ENCODE measurements around the gene CSNK2A3.
"Not testable (repeated sequence)": the region's sequence is repeated elsewhere in the genome, so short reads cannot be mapped to it uniquely, and the experiment has no call there.

Gene CSNK2A3

DNA sequence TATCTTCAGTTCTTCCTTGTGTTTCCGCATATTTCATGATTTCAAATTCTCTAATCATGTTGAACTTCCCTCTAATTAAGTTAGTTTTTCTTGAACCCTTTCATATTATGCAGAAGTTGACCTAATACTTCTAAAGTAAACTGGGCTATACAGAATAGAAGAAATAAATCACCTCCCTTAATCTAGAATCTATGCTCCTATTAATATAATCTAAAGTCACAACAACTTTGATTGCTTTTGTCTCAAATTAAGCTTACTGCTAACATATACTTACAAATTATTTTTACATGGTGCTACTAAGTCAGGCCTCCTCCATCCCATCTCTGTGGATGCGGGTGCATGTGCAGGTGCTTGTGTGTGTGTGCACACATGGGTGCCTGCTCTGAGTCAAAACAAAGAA, 27.3 kb upstream of the CSNK2A3 start:
- no peak for DNase-seq (ENCODE audit: low spot score)

DNA sequence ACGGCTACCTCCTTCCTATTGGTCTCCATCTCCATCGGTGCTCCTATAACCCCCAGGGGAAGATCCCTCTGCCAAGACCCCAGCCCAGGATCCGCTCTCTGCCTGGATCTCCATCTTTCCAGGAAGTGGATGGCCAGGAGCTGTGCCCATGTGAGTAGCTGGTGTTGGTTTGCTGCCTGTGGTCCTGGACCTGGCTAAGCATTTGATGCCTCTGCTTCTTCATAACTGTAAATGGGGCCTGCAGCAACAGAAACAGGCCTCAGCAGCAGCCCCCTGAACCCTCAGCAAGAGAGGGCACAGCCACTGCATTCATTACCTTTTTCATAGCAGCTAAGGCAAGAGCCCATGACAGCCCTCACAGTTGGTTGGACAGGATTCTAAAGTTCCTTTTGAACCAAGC, 26.6 kb upstream of the CSNK2A3 start:
- no peak for DNase-seq (ENCODE audit: low spot score)

DNA sequence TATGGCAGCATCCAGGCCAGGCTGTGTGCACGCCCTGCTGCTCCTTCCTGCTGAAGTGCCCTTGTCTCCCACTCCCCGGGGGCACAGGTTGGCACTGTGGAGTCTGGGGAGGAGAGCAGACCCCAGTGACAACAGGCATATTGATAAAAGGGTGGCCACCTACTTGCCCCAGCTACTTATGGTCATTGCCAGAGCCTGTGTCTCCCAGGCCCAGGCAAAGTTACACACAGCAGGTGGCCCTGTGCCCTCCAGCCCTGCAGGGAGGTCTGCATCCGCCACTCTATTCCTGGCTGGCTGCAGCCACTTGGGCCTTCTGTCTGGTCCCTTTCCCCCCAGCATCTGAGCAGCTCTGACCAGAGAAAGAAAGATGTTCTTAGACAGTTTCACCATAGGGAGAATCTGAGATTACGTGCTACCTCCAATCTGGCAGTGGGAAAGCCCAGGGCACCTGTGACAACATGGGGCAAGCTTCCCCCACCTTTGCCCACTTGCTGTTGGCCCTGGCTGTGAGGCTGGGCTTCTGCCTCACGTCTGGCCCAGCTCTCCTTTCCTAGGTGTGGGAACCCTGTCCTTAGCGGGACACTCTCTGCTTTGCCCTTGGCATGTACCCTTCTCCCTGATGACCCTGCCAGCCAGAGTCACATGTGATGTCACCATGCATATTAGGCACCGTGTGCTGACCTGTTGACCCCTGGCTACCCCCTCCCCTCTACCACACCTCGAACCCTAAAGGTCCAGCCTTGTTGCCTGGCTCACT, 25.3 kb upstream of the CSNK2A3 start:
- no peak for DNase-seq (ENCODE audit: low spot score)

DNA sequence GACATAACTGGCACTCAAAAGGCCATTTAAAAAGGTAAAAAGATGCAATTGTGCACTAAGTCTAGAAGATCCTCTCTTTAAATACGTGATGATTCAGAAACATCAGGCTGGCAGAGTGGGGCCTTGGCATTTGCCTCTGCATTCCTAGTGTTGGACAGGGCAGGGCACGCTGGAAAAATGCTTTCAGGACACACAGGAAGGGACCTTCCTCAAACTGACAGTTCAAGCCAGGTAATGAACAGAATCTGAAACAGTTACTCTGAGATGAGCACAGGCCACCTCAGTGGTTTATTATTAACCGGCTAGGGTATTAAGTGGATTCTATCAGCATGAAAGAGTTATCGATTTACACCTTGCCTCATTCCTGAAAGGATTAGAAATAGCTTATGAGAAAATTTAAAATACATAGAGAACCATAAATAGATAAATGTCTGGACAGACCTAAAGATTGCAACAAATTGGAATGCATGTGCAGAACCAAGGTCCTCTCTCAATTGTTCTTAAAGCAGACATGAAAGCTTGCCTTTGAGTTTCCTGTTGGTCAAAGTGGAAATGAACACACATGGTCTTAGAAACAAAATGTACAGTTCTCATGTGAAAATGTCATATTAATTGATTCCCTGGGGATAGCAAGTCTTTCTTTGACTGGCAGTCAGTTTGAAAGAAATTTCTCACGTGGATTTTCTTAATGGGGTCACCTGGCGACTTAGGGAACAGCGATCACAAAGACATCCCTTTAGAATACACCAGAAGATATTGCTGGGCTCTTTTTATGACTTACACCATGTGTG, 21.5 kb upstream of the CSNK2A3 start:
- DNase-seq (ENCODE audit: low spot score) = no peak

DNA sequence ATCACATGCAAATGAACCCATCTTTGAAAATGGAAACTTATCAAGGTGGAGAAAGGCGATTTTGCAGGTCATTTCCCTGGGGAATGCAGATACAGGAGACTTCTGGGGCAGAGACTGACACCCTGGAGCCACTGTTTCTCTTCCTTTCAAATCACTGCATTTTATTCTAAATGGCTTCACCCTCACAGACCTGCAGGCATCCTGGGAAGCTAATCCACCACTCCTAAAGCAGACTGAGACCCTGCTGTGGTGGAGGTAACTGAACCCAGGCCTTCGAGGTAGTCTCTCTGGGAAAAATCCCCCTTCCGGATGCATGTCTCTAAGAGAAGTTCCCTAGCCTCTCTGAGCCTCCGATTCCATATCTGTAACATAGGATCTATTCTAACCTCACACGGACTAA, 20.9 kb upstream of the CSNK2A3 start:
- DNase-seq (ENCODE audit: low spot score) = no peak

DNA sequence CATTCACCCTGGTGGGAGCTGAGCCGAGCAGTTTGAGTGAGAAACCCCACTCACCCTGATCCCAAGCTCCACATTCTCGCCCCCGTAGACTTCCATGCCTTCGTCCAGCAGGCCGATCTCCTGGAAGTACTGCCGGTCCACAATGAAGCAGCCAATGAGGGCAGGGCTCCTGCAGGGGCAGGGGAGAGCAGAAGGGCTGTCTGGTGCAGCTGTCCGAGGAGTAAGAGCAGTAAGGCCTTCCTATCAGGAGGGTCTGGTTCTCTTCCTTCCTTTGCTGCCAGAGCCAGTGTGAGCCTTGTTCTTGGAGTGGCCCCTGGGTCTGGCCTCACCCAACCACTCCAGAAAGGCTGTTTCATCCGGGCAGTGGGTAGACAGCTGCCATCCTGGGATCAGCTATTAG, 19.4 kb upstream of the CSNK2A3 start:
- DNase-seq (ENCODE audit: low spot score) = no peak

DNA sequence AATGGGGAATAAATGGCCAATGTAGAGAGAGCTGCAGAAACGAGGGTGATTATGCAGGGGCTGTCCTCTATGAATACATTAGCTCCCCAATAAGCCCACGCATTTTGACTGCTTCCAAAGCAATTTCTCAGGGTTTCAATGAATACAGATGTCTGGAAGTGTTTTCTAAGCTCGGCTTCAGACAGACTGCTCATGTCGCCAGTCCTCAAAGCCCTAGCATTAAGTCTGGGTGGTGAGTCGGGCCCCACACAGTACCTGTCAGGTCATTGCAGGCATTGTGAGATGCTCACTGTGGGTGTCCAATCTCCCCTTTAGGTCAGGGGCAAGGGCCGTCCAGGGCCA, 17.9 kb upstream of the CSNK2A3 start:
- DNase-seq (ENCODE audit: low spot score) = no peak

DNA sequence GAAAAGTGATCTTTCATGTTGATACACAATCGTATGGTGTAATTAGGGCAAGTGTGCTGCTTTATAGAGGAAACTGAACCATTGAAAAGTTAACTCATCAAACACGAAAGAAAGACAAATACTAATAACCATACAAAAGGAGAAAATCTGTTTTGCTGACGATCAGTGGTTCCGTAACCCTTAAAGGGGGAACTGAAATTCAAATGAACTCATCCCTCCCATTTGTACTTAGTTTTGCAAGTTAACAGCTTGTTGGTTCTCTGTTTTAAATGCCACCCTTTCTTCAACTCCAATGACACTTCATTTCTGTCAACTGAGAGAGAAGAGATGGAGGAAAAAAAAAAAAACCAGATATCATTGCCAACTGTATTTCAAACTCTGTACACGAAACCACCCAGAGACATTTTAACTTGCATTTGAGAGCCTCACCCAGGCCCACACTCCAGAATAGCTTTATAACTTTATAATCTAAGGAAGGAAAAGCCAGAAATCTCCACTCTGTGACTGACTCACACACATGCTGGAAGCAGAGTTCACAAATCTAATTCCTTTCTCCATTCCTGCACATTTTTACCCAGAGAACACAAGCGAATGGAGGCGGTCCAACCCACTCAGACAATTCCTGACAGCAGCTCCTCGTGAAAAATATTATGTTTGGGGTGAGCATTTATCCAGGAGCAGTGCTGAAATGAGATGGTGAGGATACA, 17.4 kb upstream of the CSNK2A3 start:
- DNase-seq (ENCODE audit: low spot score) = no peak

DNA sequence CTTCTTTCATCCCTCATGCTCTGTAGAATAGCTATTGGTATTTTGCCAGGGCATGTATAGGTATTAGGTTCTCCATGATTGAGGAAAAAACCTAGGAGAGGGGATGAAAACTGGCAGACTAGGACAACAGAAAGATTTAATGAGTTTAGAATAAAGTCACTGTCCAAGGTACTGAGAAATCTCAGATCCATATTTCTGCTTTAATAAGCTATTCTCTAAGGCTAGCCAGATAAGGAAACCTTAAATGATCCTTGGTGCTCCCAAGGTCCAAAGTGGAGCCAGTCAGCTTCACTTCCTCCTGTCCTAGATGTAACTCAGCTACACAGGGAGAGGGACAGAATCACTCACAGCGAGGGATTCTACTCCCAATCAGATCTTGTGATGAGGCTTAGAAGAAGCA, 13.7 kb upstream of the CSNK2A3 start:
- no peak for DNase-seq (ENCODE audit: low spot score)

DNA sequence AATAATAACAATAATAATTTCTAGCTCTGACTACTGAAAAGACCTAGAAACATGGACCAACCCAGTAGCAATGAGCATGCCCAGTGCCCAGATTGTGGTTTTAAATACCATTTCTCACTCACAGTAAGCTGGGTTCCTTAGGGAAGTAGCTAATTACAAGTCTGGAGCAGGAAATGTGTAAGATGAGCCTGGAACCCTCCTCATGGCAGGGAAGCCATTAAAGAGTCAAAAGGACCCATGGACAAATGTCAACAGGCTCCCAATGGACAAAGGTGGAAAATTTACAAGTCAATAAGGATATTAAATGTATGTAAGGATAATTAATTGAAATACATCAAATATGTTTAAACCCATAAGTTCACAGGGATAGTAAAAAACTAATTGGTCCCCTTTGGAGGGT, 10.6 kb upstream of the CSNK2A3 start:
- DNase-seq (ENCODE audit: low spot score) = no peak

DNA sequence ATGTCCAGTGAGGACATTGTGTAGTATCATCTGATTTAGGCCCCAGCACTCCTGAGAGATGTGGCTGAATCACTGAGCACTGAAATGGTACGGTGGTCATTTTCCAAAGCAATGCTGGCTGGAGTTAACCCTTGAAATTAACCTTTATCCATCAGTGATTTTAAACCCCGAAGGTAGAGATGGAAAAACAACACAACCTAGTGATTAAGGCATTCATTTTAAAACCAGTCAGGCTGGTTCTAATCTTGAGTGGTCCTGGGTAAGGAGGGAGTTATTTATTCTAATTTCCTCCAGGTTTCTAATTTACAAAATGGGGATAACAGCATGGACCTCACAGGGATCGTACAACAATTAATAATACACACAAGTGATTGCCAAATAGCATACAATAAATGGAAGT, 6.6 kb upstream of the CSNK2A3 start:
- no peak for DNase-seq (ENCODE audit: low spot score)

DNA sequence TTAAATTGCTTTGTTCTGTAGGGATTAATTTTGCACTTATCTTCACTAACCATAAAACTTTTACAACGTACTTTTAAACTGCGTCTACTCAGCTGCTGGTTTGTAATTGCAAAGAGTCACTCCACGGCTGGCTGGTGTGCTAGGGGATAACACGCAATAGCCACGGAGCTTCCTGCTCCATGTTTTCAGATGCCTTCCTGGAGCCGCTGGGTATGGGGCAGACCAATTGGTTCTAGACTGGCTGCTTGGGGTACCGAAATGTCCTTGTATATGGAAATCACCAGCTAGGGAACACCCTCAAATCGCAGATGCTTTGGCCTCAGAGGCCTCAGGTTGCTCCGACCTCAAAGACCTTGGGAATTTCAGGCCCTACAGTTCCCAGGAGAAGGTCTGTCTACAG, 3.8 kb upstream of the CSNK2A3 start:
- no peak for DNase-seq (ENCODE audit: low spot score)

DNA sequence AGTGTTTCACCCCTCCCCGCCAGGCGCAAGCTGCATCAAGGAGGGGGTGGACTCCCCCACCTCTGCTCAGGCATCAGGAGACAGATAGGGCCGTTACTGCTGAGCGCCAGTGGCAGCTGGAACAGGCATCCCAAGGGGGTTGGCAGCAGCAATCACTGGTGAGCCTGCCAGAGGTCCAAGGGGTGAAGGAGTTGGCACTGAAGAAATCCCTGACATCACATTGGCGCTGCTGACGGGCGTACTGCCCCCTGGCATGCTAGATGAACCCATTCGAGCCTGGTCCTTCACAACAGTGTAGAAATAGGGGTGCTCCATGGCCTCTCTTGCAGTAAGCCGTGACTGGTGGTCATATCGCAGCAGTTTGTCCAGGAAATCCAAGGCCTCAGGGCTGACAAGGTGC, 1.2 kb downstream of the CSNK2A3 start:
- not testable (repeated sequence) for DNase-seq (ENCODE audit: low spot score)

DNA sequence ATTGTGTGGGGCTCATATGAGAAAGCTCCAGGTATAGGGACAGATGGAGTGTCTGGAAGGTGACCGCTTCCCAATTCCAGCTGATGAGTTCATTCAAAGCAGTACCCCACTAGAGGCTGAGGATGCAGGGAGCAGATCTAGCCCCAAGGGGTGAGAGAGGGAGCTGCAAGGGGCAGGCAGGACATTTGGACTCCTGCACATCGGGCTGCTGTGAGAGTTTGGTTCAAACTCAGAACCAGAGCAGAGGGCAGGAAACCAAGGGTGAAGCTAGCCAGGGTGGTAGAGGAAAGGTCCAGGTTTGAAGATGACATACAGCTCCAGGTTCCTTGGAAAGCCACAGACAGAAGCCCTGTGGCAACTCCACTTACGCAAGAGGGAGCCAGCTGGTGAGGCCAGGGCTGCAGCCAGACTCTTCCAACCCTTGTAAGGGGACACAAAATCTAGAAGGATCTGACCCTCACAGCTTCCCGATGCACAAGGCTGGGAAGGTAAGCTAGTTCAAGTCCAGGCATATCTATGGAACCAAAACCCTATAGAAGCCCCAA, 1.9 kb downstream of the CSNK2A3 start:
- no peak for DNase-seq (ENCODE audit: low spot score)

DNA sequence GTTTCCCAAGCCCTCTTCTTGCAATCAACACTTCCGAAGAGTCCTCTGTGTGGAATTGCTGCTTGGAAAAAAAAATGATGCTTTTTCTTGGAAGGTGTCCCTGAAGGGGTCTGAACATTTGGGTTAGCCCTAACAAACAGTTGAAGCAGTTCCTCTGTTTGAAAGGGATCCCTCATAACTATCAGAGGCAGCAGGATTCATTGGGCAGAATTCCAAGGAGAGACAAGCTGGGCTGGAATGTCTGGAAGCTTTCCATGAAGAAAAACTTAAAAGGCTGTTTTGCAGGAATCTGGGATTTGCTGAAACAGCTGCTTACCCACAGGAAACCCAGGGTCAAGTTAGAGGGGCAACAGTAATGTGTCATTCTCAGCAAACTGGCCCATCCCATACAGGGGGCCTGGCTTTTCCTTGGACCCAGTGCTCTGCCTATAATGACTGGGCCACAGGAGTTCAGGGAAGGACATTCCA, 3.1 kb downstream of the CSNK2A3 start:
- DNase-seq (ENCODE audit: low spot score) = no peak

DNA sequence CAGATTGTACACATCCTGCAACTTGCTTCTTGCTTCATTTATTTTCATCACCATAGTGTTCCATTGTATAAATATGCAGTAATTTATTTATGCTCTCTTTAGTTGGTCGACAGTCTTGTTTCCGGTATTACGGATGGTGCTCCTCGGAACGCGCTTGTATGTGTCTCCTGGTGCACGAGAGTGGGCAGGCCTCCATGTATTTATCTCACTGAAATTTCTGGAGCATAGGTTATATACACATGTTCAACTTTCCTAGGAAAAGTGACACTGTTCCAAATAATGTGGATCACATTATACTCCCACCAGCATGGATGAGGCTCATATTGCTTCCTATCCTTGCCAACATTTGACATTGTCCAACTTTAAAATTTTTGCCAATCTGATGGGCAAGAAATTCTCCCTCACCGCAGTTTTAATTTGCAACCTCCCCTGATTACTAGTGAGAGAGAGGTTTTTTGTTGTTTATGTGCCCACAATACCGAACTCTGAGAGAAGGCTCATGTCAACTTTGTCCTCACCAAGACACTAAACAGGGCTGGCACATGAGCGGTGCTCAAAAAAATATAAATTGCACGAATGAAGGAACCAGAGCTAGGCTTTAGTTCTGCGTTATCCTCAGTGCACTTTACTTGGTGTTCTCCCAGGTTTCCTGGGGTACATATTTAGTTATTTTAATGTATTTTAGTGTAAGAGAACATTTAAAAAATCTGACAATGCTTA, 3.8 kb downstream of the CSNK2A3 start:
- DNase-seq (ENCODE audit: low spot score) = no peak

DNA sequence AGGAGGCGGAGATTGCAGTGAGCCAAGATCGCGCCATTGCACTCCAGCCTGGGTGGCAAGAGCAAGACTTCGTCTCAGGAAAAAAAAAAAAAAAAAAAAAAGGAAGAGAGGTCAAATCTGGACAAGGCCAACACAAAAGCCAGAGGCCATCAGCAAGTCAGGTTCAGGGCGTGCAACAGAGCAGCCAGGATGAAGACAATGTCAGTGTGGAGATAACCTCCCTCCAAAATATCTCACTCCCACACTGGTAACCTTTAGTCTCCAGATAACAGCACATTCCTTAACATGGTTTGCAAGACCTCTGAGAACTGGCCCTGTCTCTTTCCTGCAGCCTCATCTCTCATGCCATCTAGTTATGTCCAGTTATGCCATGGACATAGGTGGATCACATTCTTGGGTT, 4.7 kb downstream of the CSNK2A3 start:
- DNase-seq (ENCODE audit: low spot score) = no peak

DNA sequence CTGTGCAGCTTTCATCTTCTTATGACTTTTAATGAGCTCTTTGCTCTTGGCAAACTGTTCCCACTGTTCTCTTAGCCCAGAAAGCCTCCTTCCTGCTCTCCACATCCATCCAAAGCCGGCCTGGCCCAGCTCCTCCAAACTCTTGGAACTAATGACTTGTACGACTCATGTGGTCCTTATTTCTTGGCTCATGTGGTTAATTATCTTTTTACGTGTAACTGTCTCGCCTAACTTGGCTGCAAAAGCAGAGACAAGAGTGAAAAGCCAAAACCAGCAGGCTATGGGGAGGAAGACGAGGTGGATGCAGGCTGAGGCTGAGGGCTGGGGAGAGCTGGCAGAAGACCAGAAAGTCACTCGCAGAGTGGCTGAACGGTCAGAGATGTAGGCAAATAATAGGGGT, 5.5 kb downstream of the CSNK2A3 start:
- DNase-seq (ENCODE audit: low spot score) = no peak

DNA sequence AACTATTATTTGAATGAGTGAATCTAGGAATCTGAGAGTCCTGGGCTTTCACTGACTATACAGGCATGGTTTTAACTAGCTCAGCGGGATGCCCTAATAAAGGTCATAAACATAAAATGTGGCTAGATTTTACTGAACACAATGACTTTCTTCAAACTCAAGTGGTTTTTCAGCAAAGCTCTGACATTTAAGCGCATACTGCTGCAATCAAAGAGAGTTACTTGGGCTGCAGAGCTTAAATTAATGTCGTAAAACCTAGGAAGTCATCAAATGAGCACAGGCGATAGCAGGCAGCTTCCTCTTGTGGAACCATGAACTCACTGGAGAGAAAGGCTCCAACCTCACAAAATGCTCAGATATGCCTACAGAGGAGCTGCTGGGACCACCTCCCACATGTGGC, 6.7 kb downstream of the CSNK2A3 start:
- no peak for DNase-seq (ENCODE audit: low spot score)

DNA sequence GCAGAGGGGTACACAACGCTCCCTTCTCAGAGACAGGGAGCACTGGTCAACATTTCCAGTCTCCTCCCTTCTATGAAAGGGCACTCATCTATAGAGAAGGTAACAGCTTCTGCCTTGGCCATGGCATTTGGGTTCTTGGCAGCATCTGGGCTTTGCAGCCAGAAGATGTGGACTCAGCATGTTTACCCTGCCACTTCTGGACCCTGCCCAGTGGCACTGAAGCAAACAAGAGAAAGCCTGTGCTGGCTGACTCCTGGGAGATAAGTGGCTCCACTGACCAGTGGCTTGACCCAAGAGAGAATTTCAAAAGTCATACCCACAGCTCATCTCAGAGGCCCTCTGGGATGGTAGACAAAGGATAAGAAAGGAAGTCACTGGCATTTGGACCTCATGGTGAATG, 8.0 kb downstream of the CSNK2A3 start:
- no peak for DNase-seq (ENCODE audit: low spot score)

DNA sequence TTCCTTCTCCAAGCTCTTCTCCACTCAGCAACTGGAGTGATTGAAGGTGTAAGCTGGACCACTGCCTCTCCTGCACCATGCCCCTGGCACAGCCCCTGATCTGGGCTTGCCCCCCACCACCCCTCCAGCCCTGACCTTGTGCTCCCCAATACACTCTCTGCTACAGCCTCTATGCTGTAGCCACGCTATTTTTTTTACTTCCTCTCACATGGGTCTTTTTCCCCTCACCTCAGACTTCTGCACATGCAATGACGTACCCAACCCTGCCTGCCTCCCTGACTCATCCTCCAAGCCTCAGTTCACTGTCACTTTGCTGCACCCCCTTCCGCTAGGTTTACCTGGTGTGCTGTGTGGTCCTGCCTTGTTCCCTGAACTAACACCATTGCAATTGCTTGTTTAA, 9.0 kb downstream of the CSNK2A3 start:
- no peak for DNase-seq (ENCODE audit: low spot score)

DNA sequence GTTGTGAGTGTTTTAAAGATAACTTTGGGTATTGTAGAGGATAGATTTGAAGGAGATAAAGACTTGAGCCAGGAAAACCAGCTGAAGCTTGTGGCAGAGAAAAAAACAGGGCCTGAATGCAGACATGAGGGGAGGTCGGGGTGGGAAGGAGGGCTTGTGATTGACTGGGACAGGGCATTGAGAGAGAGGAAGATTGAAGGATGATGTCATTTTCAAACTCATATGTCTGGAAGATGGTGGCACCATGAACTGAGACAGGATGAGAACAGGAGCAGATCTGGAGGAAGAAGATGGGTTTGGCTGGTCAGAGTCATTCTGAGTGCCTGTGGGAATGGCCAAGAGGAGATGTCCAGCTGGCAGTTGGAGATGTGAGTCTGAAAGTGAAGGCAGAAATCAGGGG, 14.7 kb downstream of the CSNK2A3 start:
- no peak for DNase-seq (ENCODE audit: low spot score)

Measured in SK-N-DZ (cell line).